ENCODE measurements around the gene C4BPB. TPM values are rescaled to one million over a fixed set of nuclear protein-coding genes. Genes with fewer than 3 reads are reported as not detected.

Gene C4BPB
- total RNA-seq, 1 donor from 2014 or later: not detected

- H3K4me3 ChIP-seq (ENCODE audit: low read depth, low read length): no peak overlapping the region
- DNase-seq (ENCODE audit: low read depth): no peak
- no peak for TF ChIP-seq CTCF (conservative IDR thresholded peaks at IDR 0.05; ENCODE audit: low read depth, low read length)
These were observed 4.4 kb upstream of the C4BPB start for GRCh38 chr1:207084232-207084631.

GRCh38 chr1:207084701-207085180 is 3.9 kb upstream of the C4BPB start:
- peak; percentile 74 for TF ChIP-seq CTCF (conservative IDR thresholded peaks at IDR 0.05; ENCODE audit: low read depth, low read length)
- H3K4me3 ChIP-seq (ENCODE audit: low read depth, low read length): no peak overlapping the region
- no peak for DNase-seq (ENCODE audit: low read depth)

GRCh38 chr1:207085887-207086286 is 2.8 kb upstream of the C4BPB start:
- H3K4me3 ChIP-seq (ENCODE audit: low read depth, low read length): no peak overlapping the region
- TF ChIP-seq CTCF (conservative IDR thresholded peaks at IDR 0.05; ENCODE audit: low read depth, low read length): no peak
- no peak for DNase-seq (ENCODE audit: low read depth)

GRCh38 chr1:207088161-207088560 is 499 bp upstream of the C4BPB start:
- no peak for DNase-seq (ENCODE audit: low read depth)
- TF ChIP-seq CTCF (conservative IDR thresholded peaks at IDR 0.05; ENCODE audit: low read depth, low read length): no peak
- no peak overlapping the region for H3K4me3 ChIP-seq (ENCODE audit: low read depth, low read length)

- no peak for TF ChIP-seq CTCF (conservative IDR thresholded peaks at IDR 0.05; ENCODE audit: low read depth, low read length)
- no peak overlapping the region for H3K4me3 ChIP-seq (ENCODE audit: low read depth, low read length)
- DNase-seq (ENCODE audit: low read depth): no peak
These were observed 1.1 kb downstream of the C4BPB start for GRCh38 chr1:207089627-207090355.

GRCh38 chr1:207091200-207091908 is 2.7 kb downstream of the C4BPB start:
- no peak for DNase-seq (ENCODE audit: low read depth)
- TF ChIP-seq CTCF (conservative IDR thresholded peaks at IDR 0.05; ENCODE audit: low read depth, low read length): no peak
- H3K4me3 ChIP-seq (ENCODE audit: low read depth, low read length): no peak overlapping the region
